Suprapubic skin (tissue), 3 donors: Measurements from ENCODE around the gene SNX8.
"Not testable (repeated sequence)": the region's sequence is repeated elsewhere in the genome, so short reads cannot be mapped to it uniquely, and the experiment has no call there.

ENCODE experiments used
- CTCF ChIP-seq, 2 donors: fragments of 200-600 bp in 1 of 2; fragments of 450-650 bp in 1 of 2; sonication (generic) in 1 of 2; IDR thresholded peaks; one replicate each; pipeline ENCODE4 v1.5.1; 2016 to 2019; ENCODE audit warnings: antibody characterized with exemption in 2 of 2, mild to moderate bottlenecking in 1 of 2, moderate library complexity in 1 of 2
- POLR2AphosphoS5 ChIP-seq, 3 donors: sonication (generic); formaldehyde crosslinking; IDR thresholded peaks; one replicate each; pipeline ENCODE4 v1.6.1; 2017; ENCODE audit warnings: antibody characterized with exemption in 3 of 3

GRCh38 chr7:2305258-2305657 lies 9.0 kb downstream of the SNX8 start:
- not testable (repeated sequence) for TF ChIP-seq CTCF, POLR2AphosphoS5 (IDR thresholded peaks at IDR 0.05)
